ENCODE results near the gene FBRSL1.

- no peak for TF ChIP-seq PATZ1 (CRISPR knock-in tag; IDR thresholded peaks at IDR 0.05; ENCODE audit: borderline replicate concordance)
- TF ChIP-seq PPARA (CRISPR knock-in tag; IDR thresholded peaks at IDR 0.05; ENCODE audit: borderline replicate concordance) = no peak
- TF ChIP-seq RARB (CRISPR knock-in tag; IDR thresholded peaks at IDR 0.05) = no peak
- TF ChIP-seq ZFP30 (CRISPR knock-in tag; IDR thresholded peaks at IDR 0.05) = no peak
- no peak for TF ChIP-seq CREB5 (CRISPR knock-in tag; IDR thresholded peaks at IDR 0.05; ENCODE audit: low read depth)
- TF ChIP-seq ZFP3 (CRISPR knock-in tag; IDR thresholded peaks at IDR 0.05) = no peak
- no peak for TF ChIP-seq ARNTL (CRISPR knock-in tag; IDR thresholded peaks at IDR 0.05; ENCODE audit: borderline replicate concordance, low read depth)
- no peak for TF ChIP-seq ZNF70 (CRISPR knock-in tag; IDR thresholded peaks at IDR 0.05)
- TF ChIP-seq ZC3H10 (CRISPR knock-in tag; IDR thresholded peaks at IDR 0.05) = no peak
- no peak for TF ChIP-seq SNAI2 (CRISPR knock-in tag; IDR thresholded peaks at IDR 0.05)
- TF ChIP-seq TOX (CRISPR knock-in tag; IDR thresholded peaks at IDR 0.05; ENCODE audit: borderline replicate concordance) = no peak
- no peak for TF ChIP-seq ZNF8 (CRISPR knock-in tag; IDR thresholded peaks at IDR 0.05)
These were observed 41.5 kb upstream of the FBRSL1 start for GRCh38 chr12:132448463-132448820.
